HepG2 (cell line): ENCODE results near the gene ZNF813. TPM values are rescaled to one million over a fixed set of nuclear protein-coding genes. Genes with fewer than 3 reads are reported as not detected.

ENCODE experiments used
- ADNP ChIP-seq: sonication (generic); formaldehyde crosslinking; IDR thresholded peaks from 2 replicates; pipeline ENCODE4 v1.4.0; 2020; ENCODE audit warnings: missing genetic modification reagents
- ARNTL ChIP-seq: sonication (generic); formaldehyde crosslinking; IDR thresholded peaks from 2 replicates; pipeline ENCODE4 v1.4.0; 2020; ENCODE audit warnings: mild to moderate bottlenecking, missing genetic modification reagents
- FOXA3 ChIP-seq: IDR thresholded peaks from 2 replicates; pipeline ENCODE4 v1.6.1; 2016; ENCODE audit warnings: missing genetic modification reagents, missing compliant biosample characterization
- FOXJ3 ChIP-seq: sonication (generic); formaldehyde crosslinking; IDR thresholded peaks from 2 replicates; pipeline ENCODE4 v1.4.0; 2020; ENCODE audit warnings: missing genetic modification reagents, mild to moderate bottlenecking, borderline replicate concordance
- GABPA ChIP-seq, 2 experiments: IDR thresholded peaks; 2 replicates each; pipeline ENCODE4 v1.6.1; 2011 to 2016; ENCODE audit warnings: low read depth in 2 of 2, low read length in 1 of 2, missing biosample characterization in 1 of 2, missing genetic modification characterization in 1 of 2
- HOMEZ ChIP-seq: IDR thresholded peaks from 2 replicates; pipeline ENCODE4 v1.6.1; 2016; ENCODE audit warnings: low read depth
- IKZF4 ChIP-seq: sonication (generic); formaldehyde crosslinking; IDR thresholded peaks from 2 replicates; pipeline ENCODE4 v1.5.1; 2020; ENCODE audit warnings: borderline replicate concordance, mild to moderate bottlenecking, low read depth, missing genetic modification reagents; ENCODE audit errors: not compliant biosample characterization
- LCORL ChIP-seq, 2 experiments: fragments of 450-650 bp in 1 of 2; sonication (generic) in 1 of 2; formaldehyde crosslinking in 1 of 2; IDR thresholded peaks; 2 replicates each; pipeline versions ENCODE4 v1.5.0 to v1.6.1; 2017 to 2020; ENCODE audit warnings: antibody characterized with exemption in 1 of 2, missing genetic modification reagents in 1 of 2
- TBX2 ChIP-seq: sonication (generic); formaldehyde crosslinking; IDR thresholded peaks from 2 replicates; pipeline ENCODE4 v1.5.0; 2020; ENCODE audit warnings: missing genetic modification reagents, mild to moderate bottlenecking, borderline replicate concordance
- TEAD3 ChIP-seq: optimal IDR thresholded peaks from 2 replicates; pipeline ENCODE3; 2016; ENCODE audit warnings: borderline replicate concordance
- ZBTB42 ChIP-seq: sonication (generic); formaldehyde crosslinking; IDR thresholded peaks from 2 replicates; pipeline ENCODE4 v1.5.0; 2020; ENCODE audit warnings: mild to moderate bottlenecking, missing genetic modification reagents
- ZFX ChIP-seq: sonication (generic); formaldehyde crosslinking; IDR thresholded peaks from 2 replicates; pipeline ENCODE4 v1.4.0; 2020; ENCODE audit warnings: mild to moderate bottlenecking, low read depth, missing genetic modification reagents, moderate library complexity
- ZNF350 ChIP-seq: sonication (generic); formaldehyde crosslinking; IDR thresholded peaks from 2 replicates; pipeline ENCODE4 v1.4.0; 2020; ENCODE audit warnings: mild to moderate bottlenecking, low read depth, missing genetic modification reagents, borderline replicate concordance
- ZNF629 ChIP-seq: sonication (generic); formaldehyde crosslinking; conservative IDR thresholded peaks from 2 replicates; pipeline ENCODE4 v1.5.0; 2020; ENCODE audit warnings: missing genetic modification reagents
- polyA plus RNA-seq, 8 experiments: library from polyadenylated mRNA; depleted of rRNA in 3 of 8; stranded (reverse) in 7 of 8; unstranded in 1 of 8; fragments of >200 nt; fragmentation: Illumina TruSeq in 4 of 8; extraction: Trizol in 4 of 8; gene quantifications; 2 replicates each; pipeline versions ENCODE4 v1.2.1 to v1.2.3, GENCODE V29; 2011 to 2016; ENCODE audit warnings: low read depth in 4 of 8, missing spikeins in 1 of 8, mixed read lengths in 1 of 8; ENCODE audit not compliant: insufficient read depth in 1 of 8
- total RNA-seq, 5 experiments: library from RNA; depleted of rRNA; stranded (reverse); fragments of >200 nt; fragmentation: Illumina TruSeq; extraction: Trizol; gene quantifications; 2 replicates each; pipeline ENCODE4 v1.2.3, GENCODE V29; 2016; ENCODE audit warnings: low read depth in 1 of 5
- TF ChIP-seq, protein P1 (sequence below): sonication (generic); formaldehyde crosslinking; IDR thresholded peaks from 2 replicates; pipeline ENCODE4 v1.5.0; 2020; ENCODE audit warnings: missing genetic modification reagents, mild to moderate bottlenecking, borderline replicate concordance
- TF ChIP-seq, protein P2 (sequence below): sonication (generic); formaldehyde crosslinking; IDR thresholded peaks from 2 replicates; pipeline ENCODE4 v1.4.0; 2020; ENCODE audit warnings: mild to moderate bottlenecking, missing genetic modification reagents
- TF ChIP-seq, protein P3 (sequence below), 2 experiments: sonication (generic) in 1 of 2; formaldehyde crosslinking in 1 of 2; IDR thresholded peaks; 2 replicates each; pipeline versions ENCODE4 v1.4.0 to v1.6.1; 2016 to 2020; ENCODE audit warnings: borderline replicate concordance in 1 of 2, low read depth in 1 of 2, mild to moderate bottlenecking in 1 of 2, missing genetic modification reagents in 1 of 2

The ZNF813 gene
- total and polyA plus RNA-seq, 2 of the 13 experiments (the other 11 are each of a cell fraction or from before 2014, with no cell fraction given): 2.1 to 8.9 TPM

GRCh38 chr19:53431399-53432087 lies 36.0 kb upstream of the ZNF813 start, which contains the start of gene ZNF761 (continued):
- TF ChIP-seq TEAD3 (peak; percentile 72), HOMEZ (CRISPR knock-in tag) (0 out of 2 replicates have a peak, but pooled peaks have one; percentile 32), IKZF4 (CRISPR knock-in tag) (peak; percentile 50), TBX2 (CRISPR knock-in tag) (peak; percentile 54; the same call in 1 of the 2 replicates), ZFX (CRISPR knock-in tag) (peak; percentile 53; the same call in 1 of the 2 replicates), GABPA (IDR thresholded peaks at IDR 0.05; ENCODE audit: low read depth, low read length) (no peak), GABPA (CRISPR knock-in tag; IDR thresholded peaks at IDR 0.05; ENCODE audit: low read depth) (0 out of 2 replicates have a peak, but pooled peaks have one; percentile 8), FOXJ3 (CRISPR knock-in tag) (peak; percentile 24; the same call in 1 of the 2 replicates), ARNTL (CRISPR knock-in tag) (peak; percentile 52; the same call in 1 of the 2 replicates), LCORL (IDR thresholded peaks at IDR 0.05) (no peak), LCORL (CRISPR knock-in tag; IDR thresholded peaks at IDR 0.05) (peak; percentile 55), ADNP (no peak), ZBTB42 (CRISPR knock-in tag) (no peak), ZNF629 (no peak), ZNF350 (CRISPR knock-in tag) (peak; percentile 47; the same call in 1 of the 2 replicates), FOXA3 (CRISPR knock-in tag) (0 out of 2 replicates have a peak, but pooled peaks have one; percentile 12)
- TF ChIP-seq, protein P1, sequence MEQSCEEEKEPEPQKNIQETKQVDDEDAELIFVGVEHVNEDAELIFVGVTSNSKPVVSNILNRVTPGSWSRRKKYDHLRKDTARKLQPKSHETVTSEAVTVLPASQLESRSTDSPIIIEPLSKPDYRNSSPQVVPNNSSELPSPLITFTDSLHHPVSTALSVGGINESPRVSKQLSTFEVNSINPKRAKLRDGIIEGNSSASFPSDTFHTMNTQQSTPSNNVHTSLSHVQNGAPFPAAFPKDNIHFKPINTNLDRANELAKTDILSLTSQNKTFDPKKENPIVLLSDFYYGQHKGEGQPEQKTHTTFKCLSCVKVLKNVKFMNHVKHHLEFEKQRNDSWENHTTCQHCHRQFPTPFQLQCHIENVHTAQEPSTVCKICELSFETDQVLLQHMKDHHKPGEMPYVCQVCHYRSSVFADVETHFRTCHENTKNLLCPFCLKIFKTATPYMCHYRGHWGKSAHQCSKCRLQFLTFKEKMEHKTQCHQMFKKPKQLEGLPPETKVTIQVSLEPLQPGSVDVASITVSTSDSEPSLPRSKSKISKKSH (CRISPR knock-in tag): no peak; the same call in 1 of the 2 replicates
- TF ChIP-seq, protein P2, sequence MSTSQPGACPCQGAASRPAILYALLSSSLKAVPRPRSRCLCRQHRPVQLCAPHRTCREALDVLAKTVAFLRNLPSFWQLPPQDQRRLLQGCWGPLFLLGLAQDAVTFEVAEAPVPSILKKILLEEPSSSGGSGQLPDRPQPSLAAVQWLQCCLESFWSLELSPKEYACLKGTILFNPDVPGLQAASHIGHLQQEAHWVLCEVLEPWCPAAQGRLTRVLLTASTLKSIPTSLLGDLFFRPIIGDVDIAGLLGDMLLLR (CRISPR knock-in tag): peak; percentile 41; the same call in 1 of the 2 replicates
- TF ChIP-seq, protein P3, sequence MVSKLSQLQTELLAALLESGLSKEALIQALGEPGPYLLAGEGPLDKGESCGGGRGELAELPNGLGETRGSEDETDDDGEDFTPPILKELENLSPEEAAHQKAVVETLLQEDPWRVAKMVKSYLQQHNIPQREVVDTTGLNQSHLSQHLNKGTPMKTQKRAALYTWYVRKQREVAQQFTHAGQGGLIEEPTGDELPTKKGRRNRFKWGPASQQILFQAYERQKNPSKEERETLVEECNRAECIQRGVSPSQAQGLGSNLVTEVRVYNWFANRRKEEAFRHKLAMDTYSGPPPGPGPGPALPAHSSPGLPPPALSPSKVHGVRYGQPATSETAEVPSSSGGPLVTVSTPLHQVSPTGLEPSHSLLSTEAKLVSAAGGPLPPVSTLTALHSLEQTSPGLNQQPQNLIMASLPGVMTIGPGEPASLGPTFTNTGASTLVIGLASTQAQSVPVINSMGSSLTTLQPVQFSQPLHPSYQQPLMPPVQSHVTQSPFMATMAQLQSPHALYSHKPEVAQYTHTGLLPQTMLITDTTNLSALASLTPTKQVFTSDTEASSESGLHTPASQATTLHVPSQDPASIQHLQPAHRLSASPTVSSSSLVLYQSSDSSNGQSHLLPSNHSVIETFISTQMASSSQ (IDR thresholded peaks at IDR 0.05; ENCODE audit: low read depth): no peak
- TF ChIP-seq, protein P3 (CRISPR knock-in tag; IDR thresholded peaks at IDR 0.05; ENCODE audit: borderline replicate concordance): peak; percentile 35; the same call in 1 of the 2 replicates
